ENCODE data around the gene GRIN2A. TPM values are rescaled to one million over a fixed set of nuclear protein-coding genes. Genes with fewer than 3 reads are reported as not detected.

The GRIN2A gene
- total RNA-seq, 1 donor from 2014 or later, result not detected

DNA sequence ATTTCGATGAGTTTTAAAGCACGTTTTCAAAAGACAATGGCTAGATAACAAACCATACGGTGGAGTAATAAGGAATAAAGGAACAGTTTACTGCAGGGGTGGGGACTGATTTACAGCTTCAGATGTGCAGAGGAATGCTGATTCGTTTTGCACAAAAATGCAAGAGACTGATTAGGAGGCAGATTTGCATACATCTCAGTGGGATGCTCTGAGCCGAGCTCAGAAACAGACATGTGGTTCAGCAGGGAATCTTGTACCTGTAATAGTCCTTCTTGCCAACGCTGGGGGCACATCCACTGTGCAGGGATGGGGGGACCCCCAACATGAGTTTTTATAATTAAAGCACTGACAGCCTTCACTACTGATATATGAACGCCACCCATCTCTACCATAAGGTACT is 308.0 kb downstream of the GRIN2A start:
- no peak overlapping the region for H3K27ac Mint-ChIP-seq (ENCODE audit: unreplicated experiment)
- peaks cover 11% of the 10 kb centered on the region for H3K9me3 Mint-ChIP-seq (ENCODE audit: low read depth)
- H3K36me3 Mint-ChIP-seq (ENCODE audit: low read depth), result no peaks in the 10 kb centered on the region
- H3K4me3 Mint-ChIP-seq (ENCODE audit: unreplicated experiment), result no peak overlapping the region
- TF ChIP-seq, protein P1, sequence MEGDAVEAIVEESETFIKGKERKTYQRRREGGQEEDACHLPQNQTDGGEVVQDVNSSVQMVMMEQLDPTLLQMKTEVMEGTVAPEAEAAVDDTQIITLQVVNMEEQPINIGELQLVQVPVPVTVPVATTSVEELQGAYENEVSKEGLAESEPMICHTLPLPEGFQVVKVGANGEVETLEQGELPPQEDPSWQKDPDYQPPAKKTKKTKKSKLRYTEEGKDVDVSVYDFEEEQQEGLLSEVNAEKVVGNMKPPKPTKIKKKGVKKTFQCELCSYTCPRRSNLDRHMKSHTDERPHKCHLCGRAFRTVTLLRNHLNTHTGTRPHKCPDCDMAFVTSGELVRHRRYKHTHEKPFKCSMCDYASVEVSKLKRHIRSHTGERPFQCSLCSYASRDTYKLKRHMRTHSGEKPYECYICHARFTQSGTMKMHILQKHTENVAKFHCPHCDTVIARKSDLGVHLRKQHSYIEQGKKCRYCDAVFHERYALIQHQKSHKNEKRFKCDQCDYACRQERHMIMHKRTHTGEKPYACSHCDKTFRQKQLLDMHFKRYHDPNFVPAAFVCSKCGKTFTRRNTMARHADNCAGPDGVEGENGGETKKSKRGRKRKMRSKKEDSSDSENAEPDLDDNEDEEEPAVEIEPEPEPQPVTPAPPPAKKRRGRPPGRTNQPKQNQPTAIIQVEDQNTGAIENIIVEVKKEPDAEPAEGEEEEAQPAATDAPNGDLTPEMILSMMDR (IDR thresholded peaks at IDR 0.05), result no peak
- no peaks in the 10 kb centered on the region for H3K4me1 Mint-ChIP-seq (ENCODE audit: low read depth)
- no peak for DNase-seq (ENCODE audit: low spot score)
- no peaks in the 10 kb centered on the region for H3K27me3 Mint-ChIP-seq (ENCODE audit: low read depth)

DNA sequence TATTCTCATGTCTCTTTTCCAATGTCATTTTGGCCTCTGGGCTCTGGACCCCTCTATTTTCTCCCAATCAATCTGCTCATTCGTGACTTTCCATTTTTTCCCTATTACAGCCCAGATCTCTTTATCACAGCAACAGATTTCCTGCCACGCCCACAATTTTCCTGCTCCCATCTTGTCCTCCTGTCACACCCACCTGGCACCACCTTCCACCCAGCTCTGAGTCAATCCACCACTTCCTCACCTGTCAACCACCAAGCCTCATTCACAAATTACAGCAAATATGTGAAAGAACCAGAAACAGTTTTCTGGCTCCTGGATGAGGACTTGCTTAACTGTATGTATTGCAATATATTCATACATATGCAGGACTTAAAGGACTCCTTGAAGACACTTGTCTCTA is 311.3 kb downstream of the GRIN2A start:
- TF ChIP-seq, protein P1 (IDR thresholded peaks at IDR 0.05), result no peak
- Mint-ChIP-seq H3K36me3 (ENCODE audit: low read depth) (no peaks in the 10 kb centered on the region), H3K9me3 (ENCODE audit: low read depth) (peaks cover 7% of the 10 kb centered on the region), H3K4me3 (ENCODE audit: unreplicated experiment) (no peak overlapping the region), H3K27ac (ENCODE audit: unreplicated experiment) (no peak overlapping the region), H3K4me1 (ENCODE audit: low read depth) (no peaks in the 10 kb centered on the region), H3K27me3 (ENCODE audit: low read depth) (no peaks in the 10 kb centered on the region)
- no peak for DNase-seq (ENCODE audit: low spot score)

DNA sequence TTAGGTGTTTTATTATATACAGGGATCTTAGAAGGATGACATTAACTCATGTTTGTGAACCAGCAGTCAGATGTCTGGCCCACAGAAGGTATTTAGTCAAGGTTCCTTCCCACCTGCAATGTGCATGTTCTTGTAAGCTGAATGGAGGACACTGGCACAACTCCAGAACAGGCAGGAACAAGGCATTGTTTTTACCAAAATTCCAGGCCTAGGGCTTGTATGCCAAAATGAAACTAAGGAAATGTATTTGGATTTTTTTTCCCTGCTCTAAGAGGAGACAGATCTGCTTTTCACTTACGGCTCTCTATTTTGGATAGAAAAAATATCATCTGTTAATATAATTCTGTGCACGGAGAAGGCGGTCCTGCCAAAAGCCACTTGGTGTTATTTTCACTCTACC is 312.5 kb downstream of the GRIN2A start:
- no peaks in the 10 kb centered on the region for H3K36me3 Mint-ChIP-seq (ENCODE audit: low read depth)
- H3K4me1 Mint-ChIP-seq (ENCODE audit: low read depth), result no peaks in the 10 kb centered on the region
- peaks cover 5% of the 10 kb centered on the region for H3K9me3 Mint-ChIP-seq (ENCODE audit: low read depth)
- no peak overlapping the region for H3K4me3 Mint-ChIP-seq (ENCODE audit: unreplicated experiment)
- TF ChIP-seq, protein P1 (IDR thresholded peaks at IDR 0.05), result no peak
- H3K27ac Mint-ChIP-seq (ENCODE audit: unreplicated experiment), result no peak overlapping the region
- no peak for DNase-seq (ENCODE audit: low spot score)
- H3K27me3 Mint-ChIP-seq (ENCODE audit: low read depth), result no peaks in the 10 kb centered on the region

DNA sequence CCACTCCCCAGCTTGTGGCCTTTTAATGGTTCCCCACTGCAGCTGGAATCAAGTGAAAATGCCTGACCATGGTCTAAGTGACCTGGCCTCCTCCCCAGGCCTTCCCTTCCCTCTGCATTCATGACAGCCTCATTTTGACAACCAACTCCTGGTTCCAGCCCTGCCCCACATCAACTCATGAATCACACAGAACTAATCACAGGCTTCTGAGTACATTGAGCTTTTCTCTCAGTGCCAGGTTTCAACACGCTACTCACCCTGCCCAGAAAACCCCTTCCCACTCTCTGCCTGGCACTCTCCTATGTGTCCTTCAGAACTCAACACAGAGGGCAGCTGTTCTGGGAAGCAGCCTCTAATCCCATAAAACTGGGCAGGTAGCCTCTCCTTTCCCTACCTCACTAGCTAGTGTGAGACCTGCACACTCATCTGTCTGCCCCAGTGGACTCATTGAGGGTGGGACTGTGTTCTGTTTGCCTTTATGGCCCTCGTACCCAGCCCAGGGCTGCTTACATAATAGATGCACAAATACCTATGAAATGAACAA is 313.6 kb downstream of the GRIN2A start:
- DNase-seq (ENCODE audit: low spot score), result no peak
- H3K27me3 Mint-ChIP-seq (ENCODE audit: low read depth), result no peaks in the 10 kb centered on the region
- no peak overlapping the region for H3K27ac Mint-ChIP-seq (ENCODE audit: unreplicated experiment)
- no peaks in the 10 kb centered on the region for H3K4me1 Mint-ChIP-seq (ENCODE audit: low read depth)
- no peaks in the 10 kb centered on the region for H3K36me3 Mint-ChIP-seq (ENCODE audit: low read depth)
- H3K9me3 Mint-ChIP-seq (ENCODE audit: low read depth), result peaks cover 5% of the 10 kb centered on the region
- H3K4me3 Mint-ChIP-seq (ENCODE audit: unreplicated experiment), result no peak overlapping the region
- TF ChIP-seq, protein P1 (IDR thresholded peaks at IDR 0.05), result no peak

DNA sequence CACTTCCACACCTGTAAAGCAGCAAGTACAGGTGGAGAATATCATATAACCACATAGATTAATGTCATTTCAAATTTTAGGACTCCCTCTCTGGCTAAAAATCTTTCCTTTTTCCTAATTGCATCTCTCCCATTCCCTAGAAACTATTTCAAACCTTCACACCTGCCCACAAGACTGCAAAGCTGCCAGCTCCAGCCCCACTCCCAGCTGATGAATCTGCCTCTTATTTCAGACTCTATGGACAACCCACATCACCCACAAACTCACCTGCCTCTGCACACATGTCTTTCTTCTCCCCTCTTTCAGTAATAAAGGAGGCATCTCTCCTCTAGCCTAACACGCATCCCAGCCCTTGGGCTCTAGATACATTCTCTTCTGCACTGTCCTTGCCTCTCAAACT is 315.1 kb downstream of the GRIN2A start:
- DNase-seq (ENCODE audit: low spot score), result no peak
- H3K9me3 Mint-ChIP-seq (ENCODE audit: low read depth), result peaks cover under 1% of the 10 kb centered on the region
- no peaks in the 10 kb centered on the region for H3K27me3 Mint-ChIP-seq (ENCODE audit: low read depth)
- no peak overlapping the region for H3K4me3 Mint-ChIP-seq (ENCODE audit: unreplicated experiment)
- TF ChIP-seq, protein P1 (IDR thresholded peaks at IDR 0.05), result no peak
- no peaks in the 10 kb centered on the region for H3K4me1 Mint-ChIP-seq (ENCODE audit: low read depth)
- no peak overlapping the region for H3K27ac Mint-ChIP-seq (ENCODE audit: unreplicated experiment)
- no peaks in the 10 kb centered on the region for H3K36me3 Mint-ChIP-seq (ENCODE audit: low read depth)

All from chondrocyte (in vitro differentiated cells).